Testis (tissue), 2 donors: ENCODE measurements around the gene MAP3K20.

Source experiments
- CTCF ChIP-seq, 3 experiments: fragments of 450-650 bp in 2 of 3; fragments of 200-600 bp in 1 of 3; sonication (generic) in 1 of 3; IDR thresholded peaks; one replicate each; pipeline ENCODE4 v1.5.1; 2016 to 2019; ENCODE audit warnings: antibody characterized with exemption in 3 of 3, mild to moderate bottlenecking in 2 of 3, moderate library complexity in 1 of 3
- POLR2A ChIP-seq: fragments of 450-650 bp; IDR thresholded peaks from one replicate; pipeline ENCODE4 v1.6.1; 2017; ENCODE audit warnings: antibody characterized with exemption, mild to moderate bottlenecking, moderate library complexity

- no peak for TF ChIP-seq POLR2A
- TF ChIP-seq CTCF (IDR thresholded peaks at IDR 0.05) = no peak
Observed at GRCh38 chr2:173215316-173215715, 139.7 kb downstream of the MAP3K20 start.
